Lower leg skin (tissue), 4 donors: ENCODE measurements around the gene TEAD3. TPM values are rescaled to one million over a fixed set of nuclear protein-coding genes. Genes with fewer than 3 reads are reported as not detected.

Experiments
- DNase-seq, 2 donors: peaks; one replicate each; pipeline ENCODE4 v3.0.0-alpha.2; 2019; ENCODE audit warnings: low spot score in 2 of 2
- H3K4me3 ChIP-seq: fragments of 200-600 bp; sonication (generic); 2 replicates; pipeline ENCODE4 v1.5.1; 2017; ENCODE audit warnings: mild to moderate bottlenecking, low read depth; ENCODE audit not compliant: poor library complexity, severe bottlenecking
- CTCF ChIP-seq, 3 donors: fragments of 450-650 bp; IDR thresholded peaks; one replicate each; pipeline ENCODE4 v1.5.1; 2016; ENCODE audit warnings: antibody characterized with exemption in 3 of 3, mild to moderate bottlenecking in 3 of 3, moderate library complexity in 2 of 3
- POLR2A ChIP-seq, 2 donors: fragments of 450-650 bp; IDR thresholded peaks; one replicate each; pipeline ENCODE4 v1.6.1; 2016 to 2017; ENCODE audit warnings: antibody characterized with exemption in 2 of 2, mild to moderate bottlenecking in 1 of 2, moderate library complexity in 1 of 2
- WGBS, 2 donors: methylation state at CpG; one replicate each; pipeline ENCODE4 v1.1.5; 2018; 5-methylcytosine and 5-hydroxymethylcytosine counted together
- intact Hi-C: fragments of 100-400 bp; cut with DNase I; formaldehyde crosslinking; loops from one replicate; pipeline ENCODE4 v1.15.0; 2023; ENCODE audit warnings: low total_unique reads
- total RNA-seq, 4 donors: library from RNA; depleted of rRNA; stranded (reverse); fragments of >200 nt; gene quantifications; one replicate each; pipeline ENCODE4 v1.1.0, GENCODE V29; 2016

The TEAD3 gene
- total RNA-seq, 4 donors from 2014 or later = 51.3 to 73.2 (median 56.8) TPM

- WGBS, 2 donors = 47 to 56% methylated on average over 4 of the region's 4 CpGs
- TF ChIP-seq POLR2A (IDR thresholded peaks at IDR 0.05) (no peak), CTCF (IDR thresholded peaks at IDR 0.05) (no peak)
- intact Hi-C loops = no loop called here
- H3K4me3 ChIP-seq = no peak overlapping the region
- DNase-seq = no peak
Observed at GRCh38 chr6:35432291-35432690, 64.6 kb downstream of the TEAD3 start.

GRCh38 chr6:35429463-35429862 lies 67.4 kb downstream of the TEAD3 start:
- WGBS, 2 donors = 90 to 94% methylated on average over 2 of the region's 2 CpGs
- TF ChIP-seq POLR2A (IDR thresholded peaks at IDR 0.05) (no peak), CTCF (IDR thresholded peaks at IDR 0.05) (no peak)

GRCh38 chr6:35428421-35429149 lies 68.3 kb downstream of the TEAD3 start:
- intact Hi-C loops = no loop called here
- TF ChIP-seq CTCF (IDR thresholded peaks at IDR 0.05) (no peak), POLR2A (IDR thresholded peaks at IDR 0.05) (no peak)
- no peak for DNase-seq
- WGBS, 2 donors = 89 to 94% methylated on average over 10 of the region's 10 CpGs
- H3K4me3 ChIP-seq = no peak overlapping the region

More at GRCh38 chr6:35429463-35429862, 67.4 kb downstream of the TEAD3 start:
- no peak overlapping the region for H3K4me3 ChIP-seq
- intact Hi-C loops = no loop called here
- DNase-seq = no peak

DNA sequence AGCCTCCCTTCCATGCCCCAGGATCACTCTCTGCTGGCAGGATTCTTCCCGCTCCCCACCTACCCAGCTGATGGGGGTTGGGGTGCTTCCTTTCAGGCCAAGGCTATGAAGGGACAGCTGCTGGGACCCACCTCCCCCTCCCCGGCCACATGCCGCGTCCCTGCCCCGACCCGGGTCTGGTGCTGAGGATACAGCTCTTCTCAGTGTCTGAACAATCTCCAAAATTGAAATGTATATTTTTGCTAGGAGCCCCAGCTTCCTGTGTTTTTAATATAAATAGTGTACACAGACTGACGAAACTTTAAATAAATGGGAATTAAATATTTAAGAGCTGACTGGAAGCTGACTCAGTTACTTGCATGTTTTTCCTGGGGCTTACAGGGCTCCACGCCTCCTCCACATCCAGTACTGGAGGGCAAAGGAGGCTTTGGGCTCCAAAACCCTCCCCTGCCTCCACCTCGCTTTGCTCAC lies 69.0 kb downstream of the TEAD3 start:
- intact Hi-C loops = no loop called here
- no peak overlapping the region for H3K4me3 ChIP-seq
- TF ChIP-seq CTCF (IDR thresholded peaks at IDR 0.05) (no peak), POLR2A (IDR thresholded peaks at IDR 0.05) (no peak)
- 87 to 89% methylated on average over 9 of the region's 9 CpGs for WGBS, 2 donors
- no peak for DNase-seq

GRCh38 chr6:35427435-35427834 lies 69.4 kb downstream of the TEAD3 start:
- WGBS, 2 donors = 92 to 93% methylated on average over 5 of the region's 5 CpGs
- no peak for TF ChIP-seq CTCF (IDR thresholded peaks at IDR 0.05)
- no peak for TF ChIP-seq POLR2A (IDR thresholded peaks at IDR 0.05)
- intact Hi-C loops = no loop called here
- DNase-seq = no peak
- no peak overlapping the region for H3K4me3 ChIP-seq

DNA sequence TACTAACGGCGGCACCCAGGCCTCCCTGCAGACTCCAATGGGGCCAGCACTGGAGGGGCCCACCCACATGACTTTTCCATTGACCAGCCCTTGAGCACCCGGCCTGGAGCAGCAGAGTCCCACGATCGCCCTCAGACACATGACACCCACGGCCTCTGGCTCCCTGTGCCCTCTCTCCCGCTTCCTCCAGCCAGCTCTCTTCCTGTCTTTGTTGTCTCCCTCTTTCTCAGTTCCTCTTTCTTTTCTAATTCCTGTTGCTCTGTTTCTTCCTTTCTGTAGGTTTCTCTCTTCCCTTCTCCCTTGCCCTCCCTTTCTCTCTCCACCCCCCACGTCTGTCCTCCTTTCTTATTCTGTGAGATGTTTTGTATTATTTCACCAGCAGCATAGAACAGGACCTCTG lies 70.8 kb downstream of the TEAD3 start:
- WGBS, 2 donors = 79 to 82% methylated on average over 6 to 8 of the region's 8 CpGs
- no peak for DNase-seq
- H3K4me3 ChIP-seq = no peak overlapping the region
- intact Hi-C loops = no loop called here
- TF ChIP-seq POLR2A (IDR thresholded peaks at IDR 0.05) = no peak
- TF ChIP-seq CTCF (IDR thresholded peaks at IDR 0.05) = no peak
